HG03159 (cell line): ENCODE data around the gene MST1.

Source experiments
- ATAC-seq: cut with Tn5 transposase; IDR thresholded peaks from one replicate; pipeline ENCODE4 v1.9.1; 2021; ENCODE audit warnings: mild to moderate bottlenecking, moderate library complexity; ENCODE audit not compliant: unreplicated experiment

MST1 gene

DNA sequence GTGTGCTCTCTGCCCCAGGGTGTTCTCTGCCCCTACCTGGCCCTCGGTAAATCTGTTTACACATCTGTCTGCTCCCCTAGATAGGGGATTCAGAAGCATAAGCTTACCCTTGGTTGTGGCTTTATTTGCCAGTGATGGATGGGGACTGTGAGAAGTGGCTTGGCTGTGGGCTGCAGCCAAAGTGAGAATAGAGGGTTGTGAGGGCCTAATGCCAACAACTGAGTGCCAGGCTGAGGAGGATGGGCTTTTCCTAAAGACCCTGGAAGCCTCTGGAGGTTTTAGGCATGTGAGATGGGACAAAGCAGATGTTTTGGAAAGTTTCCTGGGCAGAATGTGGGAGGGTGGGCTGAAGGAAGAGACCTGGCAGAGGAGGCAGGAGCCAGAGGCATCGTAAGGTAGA, 30.6 kb downstream of the MST1 start:
- ATAC-seq: no peak

DNA sequence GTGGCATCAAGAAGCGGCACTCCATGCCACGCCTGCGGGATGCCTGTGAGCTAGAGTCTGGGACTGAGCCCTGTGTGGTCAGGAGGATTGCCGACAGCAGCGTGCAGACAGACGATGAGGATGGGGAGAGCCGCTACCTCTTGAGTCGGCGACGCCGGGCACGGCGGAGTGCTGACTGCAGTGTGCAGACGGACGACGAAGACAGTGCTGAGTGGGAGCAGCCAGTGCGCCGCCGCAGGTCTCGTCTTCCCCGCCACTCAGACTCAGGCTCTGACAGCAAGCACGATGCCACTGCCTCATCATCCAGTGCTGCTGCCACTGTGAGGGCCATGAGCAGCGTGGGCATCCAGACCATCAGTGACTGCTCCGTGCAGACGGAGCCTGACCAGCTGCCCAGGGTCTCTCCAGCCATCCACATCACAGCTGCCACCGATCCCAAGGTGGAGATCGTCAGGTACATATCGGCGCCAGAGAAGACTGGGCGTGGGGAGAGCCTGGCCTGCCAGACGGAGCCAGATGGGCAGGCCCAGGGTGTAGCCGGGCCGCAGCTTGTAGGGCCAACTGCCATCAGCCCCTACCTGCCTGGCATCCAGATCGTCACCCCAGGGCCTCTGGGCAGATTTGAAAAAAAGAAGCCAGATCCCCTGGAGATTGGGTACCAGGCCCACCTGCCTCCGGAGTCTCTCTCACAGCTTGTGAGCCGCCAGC, 31.9 kb downstream of the MST1 start:
- ATAC-seq: no peak

DNA sequence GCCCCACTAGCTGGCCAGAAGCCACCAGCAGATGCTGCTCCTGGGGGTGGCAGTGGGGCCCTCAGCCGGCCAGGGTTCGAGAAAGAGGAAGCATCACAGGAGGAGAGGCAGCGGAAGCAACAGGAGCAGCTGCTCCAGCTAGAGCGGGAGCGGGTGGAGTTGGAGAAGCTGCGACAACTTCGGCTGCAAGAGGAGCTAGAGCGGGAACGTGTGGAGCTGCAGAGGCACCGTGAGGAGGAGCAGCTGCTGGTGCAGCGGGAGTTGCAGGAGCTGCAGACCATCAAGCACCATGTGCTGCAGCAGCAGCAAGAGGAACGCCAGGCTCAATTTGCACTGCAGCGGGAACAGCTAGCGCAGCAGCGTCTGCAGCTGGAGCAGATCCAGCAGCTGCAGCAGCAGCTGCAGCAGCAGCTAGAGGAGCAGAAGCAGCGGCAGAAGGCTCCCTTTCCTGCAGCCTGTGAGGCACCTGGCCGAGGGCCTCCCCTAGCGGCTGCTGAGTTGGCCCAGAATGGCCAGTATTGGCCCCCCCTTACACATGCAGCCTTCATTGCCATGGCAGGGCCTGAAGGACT, 32.6 kb downstream of the MST1 start:
- ATAC-seq: no peak

DNA sequence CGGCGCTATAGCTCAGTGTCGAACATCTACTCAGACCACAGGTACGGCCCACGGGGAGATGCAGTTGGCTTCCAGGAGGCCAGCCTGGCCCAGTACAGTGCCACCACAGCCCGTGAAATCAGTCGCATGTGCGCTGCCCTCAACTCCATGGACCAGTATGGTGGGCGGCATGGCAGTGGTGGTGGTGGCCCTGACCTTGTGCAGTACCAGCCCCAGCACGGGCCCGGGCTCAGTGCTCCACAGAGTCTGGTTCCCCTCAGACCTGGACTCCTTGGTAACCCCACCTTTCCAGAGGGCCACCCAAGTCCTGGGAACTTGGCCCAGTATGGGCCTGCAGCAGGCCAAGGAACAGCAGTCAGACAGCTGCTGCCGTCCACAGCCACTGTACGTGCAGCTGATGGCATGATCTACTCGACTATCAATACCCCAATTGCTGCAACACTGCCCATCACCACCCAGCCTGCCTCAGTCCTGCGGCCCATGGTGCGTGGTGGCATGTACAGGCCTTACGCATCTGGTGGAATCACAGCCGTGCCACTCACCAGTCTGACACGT, 33.5 kb downstream of the MST1 start:
- no peak for ATAC-seq

DNA sequence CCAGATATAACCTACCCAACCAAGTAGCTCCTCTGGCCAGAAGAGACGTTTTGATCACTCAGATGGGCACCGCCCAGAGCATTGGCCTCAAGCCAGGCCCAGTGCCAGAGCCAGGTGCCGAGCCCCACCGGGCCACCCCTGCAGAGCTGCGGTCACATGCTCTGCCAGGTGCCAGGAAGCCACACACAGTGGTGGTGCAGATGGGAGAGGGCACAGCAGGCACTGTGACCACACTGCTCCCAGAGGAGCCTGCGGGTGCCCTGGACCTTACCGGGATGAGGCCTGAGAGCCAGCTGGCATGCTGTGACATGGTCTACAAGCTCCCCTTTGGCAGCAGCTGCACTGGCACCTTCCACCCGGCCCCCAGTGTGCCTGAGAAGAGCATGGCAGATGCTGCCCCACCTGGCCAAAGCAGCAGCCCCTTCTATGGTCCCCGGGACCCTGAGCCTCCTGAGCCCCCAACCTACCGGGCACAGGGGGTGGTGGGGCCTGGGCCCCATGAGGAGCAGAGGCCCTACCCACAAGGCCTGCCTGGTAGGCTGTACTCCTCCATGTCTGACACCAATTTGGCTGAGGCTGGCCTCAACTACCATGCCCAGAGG, 34.2 kb downstream of the MST1 start:
- no peak for ATAC-seq

DNA sequence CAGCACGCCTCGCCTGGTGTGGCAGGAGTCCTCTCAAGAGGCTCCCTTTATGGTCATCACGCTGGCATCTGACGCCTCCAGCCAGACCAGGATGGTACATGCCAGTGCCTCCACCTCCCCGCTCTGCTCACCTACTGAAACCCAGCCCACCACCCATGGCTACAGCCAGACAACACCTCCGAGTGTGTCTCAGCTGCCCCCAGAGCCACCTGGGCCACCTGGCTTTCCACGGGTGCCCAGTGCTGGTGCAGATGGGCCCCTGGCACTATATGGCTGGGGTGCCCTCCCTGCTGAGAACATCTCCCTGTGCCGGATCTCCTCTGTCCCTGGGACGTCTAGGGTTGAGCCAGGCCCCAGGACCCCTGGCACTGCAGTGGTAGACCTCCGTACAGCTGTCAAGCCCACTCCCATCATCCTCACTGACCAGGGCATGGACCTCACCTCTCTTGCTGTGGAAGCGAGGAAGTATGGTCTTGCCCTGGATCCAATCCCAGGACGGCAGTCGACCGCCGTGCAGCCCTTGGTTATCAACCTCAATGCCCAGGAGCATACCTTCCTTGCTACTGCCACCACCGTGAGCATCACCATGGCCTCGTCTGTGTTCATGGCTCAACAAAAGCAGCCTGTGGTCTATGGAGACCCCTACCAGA, 35.0 kb downstream of the MST1 start:
- ATAC-seq: no peak

DNA sequence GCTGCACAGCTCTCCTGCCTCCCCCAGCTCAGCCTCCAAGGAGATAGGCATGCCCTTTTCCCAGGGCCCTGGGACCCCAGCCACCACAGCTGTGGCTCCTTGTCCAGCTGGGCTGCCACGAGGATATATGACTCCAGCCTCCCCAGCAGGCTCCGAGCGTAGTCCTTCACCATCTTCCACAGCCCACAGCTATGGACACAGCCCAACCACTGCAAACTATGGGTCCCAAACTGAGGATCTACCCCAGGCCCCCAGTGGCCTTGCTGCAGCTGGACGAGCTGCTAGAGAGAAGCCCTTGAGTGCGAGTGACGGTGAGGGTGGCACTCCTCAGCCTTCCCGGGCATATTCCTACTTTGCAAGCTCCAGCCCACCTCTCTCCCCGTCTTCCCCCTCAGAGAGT, 35.7 kb downstream of the MST1 start:
- ATAC-seq: no peak

DNA sequence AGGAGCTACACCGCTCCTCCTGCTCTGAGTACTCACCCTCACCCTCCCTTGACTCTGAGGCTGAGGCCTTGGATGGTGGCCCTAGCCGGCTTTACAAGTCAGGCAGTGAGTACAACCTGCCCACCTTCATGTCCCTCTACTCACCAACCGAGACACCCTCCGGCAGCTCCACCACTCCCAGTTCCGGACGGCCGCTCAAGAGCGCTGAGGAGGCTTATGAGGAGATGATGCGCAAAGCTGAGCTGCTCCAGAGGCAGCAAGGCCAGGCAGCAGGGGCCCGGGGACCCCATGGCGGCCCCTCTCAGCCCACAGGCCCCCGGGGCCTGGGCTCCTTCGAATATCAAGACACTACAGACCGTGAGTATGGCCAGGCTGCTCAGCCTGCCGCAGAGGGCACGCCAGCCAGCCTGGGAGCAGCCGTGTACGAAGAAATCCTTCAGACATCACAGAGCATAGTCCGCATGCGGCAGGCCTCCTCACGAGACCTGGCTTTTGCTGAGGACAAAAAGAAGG, 36.3 kb downstream of the MST1 start:
- ATAC-seq: no peak

DNA sequence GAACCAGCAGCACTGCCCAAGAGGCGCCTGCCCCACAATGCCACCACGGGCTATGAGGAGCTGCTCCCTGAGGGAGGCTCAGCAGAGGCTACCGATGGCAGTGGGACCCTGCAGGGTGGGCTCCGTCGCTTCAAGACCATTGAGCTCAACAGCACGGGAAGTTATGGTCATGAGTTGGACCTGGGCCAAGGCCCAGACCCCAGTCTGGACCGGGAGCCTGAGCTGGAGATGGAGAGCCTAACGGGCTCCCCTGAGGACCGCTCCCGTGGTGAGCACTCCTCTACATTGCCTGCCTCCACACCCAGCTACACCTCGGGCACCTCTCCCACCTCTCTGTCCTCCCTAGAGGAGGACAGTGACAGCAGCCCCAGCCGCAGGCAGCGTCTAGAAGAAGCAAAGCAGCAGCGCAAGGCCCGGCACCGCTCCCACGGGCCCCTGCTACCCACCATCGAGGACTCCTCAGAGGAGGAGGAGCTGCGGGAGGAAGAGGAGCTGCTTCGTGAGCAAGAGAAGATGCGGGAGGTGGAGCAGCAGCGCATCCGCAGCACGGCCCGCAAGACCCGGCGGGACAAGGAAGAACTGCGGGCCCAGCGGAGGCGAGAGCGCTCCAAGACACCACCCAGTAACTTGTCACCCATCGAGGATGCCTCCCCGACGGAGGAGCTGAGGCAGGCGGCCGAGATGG, 36.9 kb downstream of the MST1 start:
- no peak for ATAC-seq

DNA sequence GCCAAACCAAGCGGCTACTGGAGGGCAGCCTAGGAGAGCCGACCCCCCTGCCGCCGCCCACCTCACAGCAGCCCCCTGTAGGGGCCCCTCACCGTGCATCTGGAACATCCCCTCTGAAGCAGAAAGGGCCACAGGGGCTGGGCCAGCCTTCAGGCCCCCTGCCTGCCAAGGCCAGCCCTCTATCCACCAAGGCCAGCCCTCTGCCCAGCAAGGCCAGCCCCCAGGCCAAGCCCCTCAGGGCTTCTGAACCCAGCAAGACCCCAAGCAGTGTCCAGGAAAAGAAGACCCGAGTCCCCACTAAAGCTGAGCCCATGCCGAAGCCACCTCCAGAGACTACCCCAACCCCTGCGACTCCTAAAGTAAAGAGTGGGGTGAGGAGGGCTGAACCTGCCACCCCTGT, 38.6 kb downstream of the MST1 start:
- no peak for ATAC-seq

DNA sequence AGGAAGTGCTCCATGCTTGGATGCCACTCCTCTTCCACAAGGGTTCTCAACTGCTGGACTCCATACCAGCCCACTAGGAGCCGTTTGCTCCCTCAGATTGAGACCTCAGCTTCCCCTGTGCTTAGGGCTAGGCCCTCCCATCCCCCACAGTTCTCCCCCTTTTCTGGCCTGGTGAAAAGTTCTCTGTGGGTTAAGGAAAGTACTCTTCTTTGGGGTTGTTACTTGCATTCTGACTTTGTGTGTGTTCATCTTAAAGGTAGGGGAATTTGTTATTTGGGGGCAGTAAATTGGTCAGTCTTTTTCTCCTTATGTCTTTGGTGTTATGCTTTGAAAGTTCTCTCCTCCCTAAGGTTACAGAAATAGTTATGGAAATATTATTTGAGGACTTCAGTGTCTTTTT, 39.1 kb downstream of the MST1 start:
- no peak for ATAC-seq

DNA sequence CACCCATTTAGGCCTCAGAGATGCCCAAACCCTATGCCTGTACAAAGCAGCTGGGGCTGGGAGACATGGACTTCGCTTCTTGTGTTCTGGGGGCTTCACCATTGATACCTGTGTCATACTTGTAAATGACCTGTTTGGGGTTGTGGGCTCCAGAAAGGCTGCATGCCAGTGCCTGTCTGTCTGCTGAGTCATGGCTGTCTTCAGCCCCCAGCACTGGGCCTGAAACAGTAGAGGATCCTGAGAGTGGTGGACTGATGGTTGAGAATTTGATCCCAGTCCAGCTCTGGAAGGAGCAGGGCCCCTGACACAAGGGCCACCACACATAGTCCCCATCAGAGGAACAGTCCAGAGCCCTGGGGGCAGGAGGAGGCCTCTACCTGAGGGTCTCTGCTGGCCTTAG, 39.7 kb downstream of the MST1 start:
- ATAC-seq: no peak

DNA sequence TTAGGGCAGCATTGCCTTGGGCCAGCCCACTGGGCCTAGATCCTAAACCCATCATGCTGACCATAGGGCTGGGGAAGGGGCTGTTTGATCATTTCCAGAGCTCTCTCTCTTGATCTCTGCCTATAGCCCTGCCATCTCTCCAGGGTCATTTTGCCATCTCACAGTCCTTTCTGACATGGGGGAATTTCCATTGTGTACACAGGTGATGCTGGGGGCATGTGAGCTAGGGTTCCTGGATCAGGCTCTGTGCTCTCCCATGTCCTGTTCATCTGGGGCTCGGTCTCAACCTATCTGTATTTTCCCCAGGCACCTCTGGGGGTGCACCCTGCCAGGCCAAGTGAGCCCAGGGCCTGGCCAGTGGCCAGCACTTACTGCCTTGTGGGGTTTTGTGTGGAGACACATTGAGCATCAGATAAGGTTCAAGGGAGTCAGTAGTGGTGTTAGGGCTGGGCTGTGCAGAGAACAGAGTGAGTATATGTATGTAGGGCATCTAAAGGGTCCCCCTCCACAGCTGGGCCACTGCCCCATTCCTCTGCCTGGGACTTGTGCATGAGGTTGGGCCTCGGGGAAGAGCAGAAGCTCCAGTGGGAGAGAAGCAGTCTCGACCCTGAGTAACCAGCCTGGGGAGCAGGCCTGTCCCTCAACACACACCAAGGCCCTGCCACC, 40.8 kb downstream of the MST1 start:
- ATAC-seq: no peak

DNA sequence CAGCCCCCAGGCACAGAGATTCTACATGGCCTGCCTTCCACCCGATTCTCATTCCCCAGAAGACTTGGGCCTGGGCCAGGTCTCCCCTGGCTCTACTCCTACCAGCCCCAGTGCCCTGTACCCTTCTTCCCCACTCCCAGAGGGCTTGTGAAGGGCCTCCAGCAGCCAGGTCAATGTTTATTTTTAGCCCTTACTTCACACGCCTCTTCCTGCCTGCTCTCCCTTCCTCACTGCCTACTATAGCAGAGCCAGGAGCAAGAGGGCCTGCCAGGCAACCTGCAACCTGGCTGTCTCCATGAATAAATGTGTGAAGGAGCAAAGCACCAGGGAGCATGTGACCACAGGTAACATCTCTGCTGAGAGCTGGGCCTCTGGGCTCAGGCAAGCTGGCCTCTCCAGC, 41.5 kb downstream of the MST1 start:
- no peak for ATAC-seq

DNA sequence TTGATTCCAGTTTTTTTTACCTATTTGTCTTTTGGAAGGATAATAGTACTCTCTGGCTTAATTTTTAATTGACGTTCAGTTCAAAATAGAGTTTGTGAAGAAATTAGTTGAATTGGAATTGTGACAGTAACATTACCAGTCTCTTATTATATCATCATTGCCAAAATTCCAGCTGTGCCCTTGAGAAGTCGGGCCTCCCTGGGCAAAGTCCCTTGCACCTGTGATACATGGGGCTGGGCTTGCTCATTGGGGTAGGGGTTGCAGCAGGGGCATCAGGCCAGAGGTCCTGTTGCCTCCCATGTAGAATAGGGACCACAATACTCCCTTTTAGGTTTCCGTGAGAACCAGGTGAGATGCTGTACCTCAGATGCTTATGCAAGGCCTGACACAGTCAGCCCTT, 43.0 kb downstream of the MST1 start:
- no peak for ATAC-seq

DNA sequence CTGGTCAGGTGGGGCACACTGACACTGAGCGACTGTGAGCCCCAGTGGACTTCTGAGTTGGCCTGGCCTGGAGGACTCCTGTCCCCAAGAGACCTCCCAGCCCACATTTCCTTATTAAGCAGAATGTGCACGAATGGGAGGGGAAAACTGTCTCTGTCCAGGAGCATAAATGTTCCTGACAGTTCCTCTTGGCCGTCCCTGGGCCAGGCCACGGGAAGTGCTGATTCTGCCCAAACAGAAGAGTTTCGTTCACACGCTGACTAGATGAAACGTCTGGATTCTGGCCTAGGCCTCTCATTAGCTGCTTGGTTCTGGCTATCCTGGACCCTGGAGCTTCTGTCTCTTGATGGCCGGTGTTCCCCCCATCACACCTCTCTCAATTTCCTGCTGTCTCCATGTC, 44.6 kb downstream of the MST1 start:
- no peak for ATAC-seq

DNA sequence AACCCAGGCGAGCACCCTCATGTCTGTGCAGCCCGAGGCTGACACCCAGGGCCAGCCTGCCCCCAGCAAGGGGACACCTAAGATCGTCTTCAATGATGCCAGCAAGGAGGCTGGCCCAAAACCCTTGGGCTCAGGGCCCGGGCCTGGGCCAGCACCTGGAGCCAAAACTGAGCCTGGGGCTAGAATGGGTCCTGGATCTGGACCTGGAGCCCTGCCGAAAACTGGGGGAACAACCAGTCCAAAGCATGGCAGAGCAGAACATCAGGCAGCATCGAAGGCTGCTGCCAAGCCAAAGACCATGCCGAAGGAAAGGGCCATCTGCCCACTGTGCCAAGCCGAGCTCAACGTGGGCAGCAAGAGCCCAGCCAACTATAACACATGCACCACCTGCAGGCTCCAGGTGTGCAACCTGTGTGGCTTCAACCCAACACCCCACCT, 46.5 kb downstream of the MST1 start:
- ATAC-seq: no peak

DNA sequence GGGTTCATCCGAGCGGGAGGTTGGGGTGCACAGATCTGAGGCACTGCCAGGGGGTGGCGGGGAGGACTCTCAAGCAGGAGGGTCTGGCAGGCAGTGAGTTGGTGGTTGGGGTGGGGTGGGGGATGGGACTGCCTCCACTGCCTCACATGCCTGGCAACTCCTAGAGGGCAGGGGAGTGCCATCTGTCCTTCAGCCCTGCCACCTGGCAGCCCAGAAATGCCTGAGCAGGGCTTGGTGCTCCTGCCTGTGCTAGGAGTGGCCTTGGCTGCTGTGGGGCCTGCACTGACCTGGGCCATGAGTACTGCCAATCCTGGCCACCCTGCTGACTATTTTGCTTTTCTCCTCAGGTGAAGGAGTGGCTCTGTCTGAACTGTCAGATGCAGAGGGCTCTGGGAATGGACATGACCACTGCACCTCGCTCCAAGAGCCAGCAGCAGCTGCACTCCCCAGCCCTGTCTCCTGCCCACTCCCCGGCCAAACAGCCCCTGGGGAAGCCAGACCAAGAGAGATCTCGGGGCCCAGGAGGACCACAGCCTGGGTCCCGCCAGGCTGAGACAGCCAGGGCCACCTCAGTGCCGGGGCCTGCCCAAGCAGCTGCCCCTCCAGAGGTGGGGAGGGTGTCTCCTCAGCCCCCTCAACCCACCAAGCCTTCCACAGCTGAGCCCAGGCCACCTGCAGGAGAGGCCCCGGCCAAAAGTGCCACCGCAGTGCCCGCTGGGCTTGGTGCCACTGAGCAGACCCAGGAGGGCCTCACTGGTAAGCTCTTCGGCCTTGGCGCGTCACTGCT, 47.2 kb downstream of the MST1 start:
- no peak for ATAC-seq

DNA sequence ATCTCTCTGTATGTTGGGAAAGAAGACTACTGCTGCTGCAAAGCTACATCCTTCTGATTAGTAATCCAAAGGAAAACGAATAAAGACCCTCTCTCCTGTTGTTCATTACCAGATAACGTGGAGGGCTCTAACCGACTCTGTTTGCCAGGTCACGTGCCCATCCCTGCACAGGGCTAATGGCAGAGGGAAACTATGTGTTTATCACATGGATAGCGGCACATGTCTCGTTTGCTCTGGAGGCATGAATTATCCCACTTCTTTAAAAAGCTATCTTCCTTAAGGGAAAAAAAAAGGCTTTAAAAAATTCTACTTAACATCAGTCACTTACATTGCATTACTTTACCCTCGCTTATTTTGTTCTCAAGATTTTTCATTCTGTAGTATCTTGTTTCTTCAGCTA, 48.0 kb downstream of the MST1 start:
- no peak for ATAC-seq

DNA sequence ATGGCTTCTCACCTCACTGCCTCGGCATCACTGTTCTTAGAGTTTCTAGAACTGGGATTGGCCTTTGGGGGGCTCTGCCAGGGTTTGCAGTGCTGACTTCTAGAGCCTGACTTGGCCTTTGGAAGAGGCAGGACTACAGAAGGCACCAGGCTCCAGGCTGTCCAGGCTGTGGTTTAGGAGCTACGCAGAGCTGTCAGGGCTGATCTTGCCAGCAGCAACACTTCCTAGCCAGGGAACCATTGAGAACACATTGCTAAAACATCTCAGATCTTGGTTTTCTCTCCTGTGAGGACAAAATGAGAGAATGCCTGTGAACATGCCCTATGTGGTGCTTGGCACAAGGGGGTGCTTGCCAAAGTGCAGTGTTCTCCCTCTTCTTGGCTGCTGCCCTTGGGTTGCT, 49.7 kb downstream of the MST1 start:
- ATAC-seq: no peak
